GM12874 (cell line): ENCODE data around the gene PTPRA.

Source experiments
- TF ChIP-seq, protein P1 (sequence below): IDR thresholded peaks from 2 replicates; pipeline ENCODE4 v1.5.1; 2011; ENCODE audit warnings: low read depth, mild to moderate bottlenecking, control low read depth, low read length, moderate library complexity; ENCODE audit not compliant: insufficient read depth

Gene PTPRA

DNA sequence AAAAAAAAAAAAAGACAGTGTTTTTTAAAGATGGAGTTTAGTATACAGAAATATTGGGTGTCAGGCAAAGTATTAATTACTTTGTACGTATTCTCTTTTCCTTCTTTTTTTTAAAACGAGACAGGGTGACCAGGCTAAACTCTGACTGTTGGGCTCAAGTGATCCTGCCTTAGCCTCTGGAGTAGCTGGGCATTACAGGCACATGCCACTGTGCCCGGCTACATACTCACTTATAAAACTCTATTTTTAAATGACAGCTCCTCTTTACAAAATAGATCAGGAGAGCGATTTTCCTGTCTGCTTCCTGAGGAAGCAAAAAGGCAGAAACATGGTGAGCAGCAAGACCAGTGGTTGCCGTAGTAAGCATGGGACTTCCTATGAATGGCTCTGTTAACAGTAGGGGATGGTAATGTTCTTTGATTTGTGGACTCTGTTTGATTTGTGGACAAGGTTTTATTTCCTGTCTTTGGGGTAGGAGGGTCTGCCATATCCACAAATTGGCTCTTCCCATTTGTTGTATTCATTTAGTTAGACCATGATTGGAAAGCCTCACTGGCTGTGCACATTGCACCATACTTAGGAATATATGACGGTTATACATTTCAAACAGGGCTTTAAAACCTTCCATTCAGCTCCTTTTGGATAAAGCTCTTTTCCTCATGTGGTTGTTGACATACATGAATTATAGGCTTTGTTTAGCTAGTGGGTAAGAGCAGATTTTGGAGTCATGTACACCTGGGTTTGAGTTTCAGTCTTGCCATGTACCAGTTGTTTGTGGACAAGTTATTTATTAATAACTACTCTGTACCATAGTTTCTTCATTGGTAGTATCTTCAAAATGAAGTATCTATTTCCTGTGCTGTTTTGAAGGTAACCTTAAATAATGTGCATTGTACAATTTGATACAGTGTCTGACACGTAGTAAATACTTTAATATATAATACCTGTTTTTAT, 45.1 kb downstream of the PTPRA start:
- TF ChIP-seq, protein P1, sequence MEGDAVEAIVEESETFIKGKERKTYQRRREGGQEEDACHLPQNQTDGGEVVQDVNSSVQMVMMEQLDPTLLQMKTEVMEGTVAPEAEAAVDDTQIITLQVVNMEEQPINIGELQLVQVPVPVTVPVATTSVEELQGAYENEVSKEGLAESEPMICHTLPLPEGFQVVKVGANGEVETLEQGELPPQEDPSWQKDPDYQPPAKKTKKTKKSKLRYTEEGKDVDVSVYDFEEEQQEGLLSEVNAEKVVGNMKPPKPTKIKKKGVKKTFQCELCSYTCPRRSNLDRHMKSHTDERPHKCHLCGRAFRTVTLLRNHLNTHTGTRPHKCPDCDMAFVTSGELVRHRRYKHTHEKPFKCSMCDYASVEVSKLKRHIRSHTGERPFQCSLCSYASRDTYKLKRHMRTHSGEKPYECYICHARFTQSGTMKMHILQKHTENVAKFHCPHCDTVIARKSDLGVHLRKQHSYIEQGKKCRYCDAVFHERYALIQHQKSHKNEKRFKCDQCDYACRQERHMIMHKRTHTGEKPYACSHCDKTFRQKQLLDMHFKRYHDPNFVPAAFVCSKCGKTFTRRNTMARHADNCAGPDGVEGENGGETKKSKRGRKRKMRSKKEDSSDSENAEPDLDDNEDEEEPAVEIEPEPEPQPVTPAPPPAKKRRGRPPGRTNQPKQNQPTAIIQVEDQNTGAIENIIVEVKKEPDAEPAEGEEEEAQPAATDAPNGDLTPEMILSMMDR: no peak

- TF ChIP-seq, protein P1: no peak
Observed at GRCh38 chr20:2919518-2920245, 46.4 kb downstream of the PTPRA start.

- TF ChIP-seq, protein P1: no peak
Observed at GRCh38 chr20:2920473-2920872, 47.2 kb downstream of the PTPRA start.

DNA sequence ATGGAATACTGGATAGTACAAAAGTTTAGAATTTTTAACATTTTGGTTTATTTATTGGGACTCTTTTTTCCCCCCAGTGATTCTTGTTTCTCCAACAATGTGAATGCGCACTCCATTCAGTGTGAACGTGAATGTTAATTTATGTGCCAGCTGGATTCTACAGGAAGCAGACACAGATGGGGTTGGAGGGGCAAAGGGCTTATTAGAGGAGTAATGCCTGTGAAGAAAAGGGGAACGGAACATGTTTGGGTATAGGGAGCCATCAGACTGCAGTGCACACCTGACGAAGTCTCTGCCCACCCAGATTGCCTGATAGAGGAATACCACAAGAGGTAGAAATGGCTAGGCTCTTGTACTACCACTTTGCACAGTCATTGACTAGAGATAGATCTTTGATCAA, 48.2 kb downstream of the PTPRA start:
- TF ChIP-seq, protein P1: no peak

- TF ChIP-seq, protein P1: no peak
Observed at GRCh38 chr20:2922957-2923356, 49.7 kb downstream of the PTPRA start.

DNA sequence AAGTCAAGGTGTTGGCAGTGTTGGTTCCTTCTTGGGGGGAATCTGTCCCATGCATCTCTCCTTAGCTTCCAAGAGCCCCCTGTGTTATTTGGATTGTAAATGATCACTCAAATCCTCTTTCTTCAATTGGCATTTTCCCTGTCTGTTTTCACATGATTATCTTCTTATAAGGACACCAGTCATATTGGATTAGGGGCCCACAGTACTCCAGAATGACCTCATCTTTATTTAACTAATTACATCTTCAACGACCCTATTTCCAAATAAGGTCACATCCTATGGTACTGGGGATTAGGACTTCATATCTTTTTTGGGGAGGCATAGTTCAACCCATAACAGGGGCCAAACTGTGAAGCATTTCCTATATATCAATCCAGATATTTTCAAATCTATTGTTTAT, 57.3 kb downstream of the PTPRA start:
- TF ChIP-seq, protein P1: no peak

DNA sequence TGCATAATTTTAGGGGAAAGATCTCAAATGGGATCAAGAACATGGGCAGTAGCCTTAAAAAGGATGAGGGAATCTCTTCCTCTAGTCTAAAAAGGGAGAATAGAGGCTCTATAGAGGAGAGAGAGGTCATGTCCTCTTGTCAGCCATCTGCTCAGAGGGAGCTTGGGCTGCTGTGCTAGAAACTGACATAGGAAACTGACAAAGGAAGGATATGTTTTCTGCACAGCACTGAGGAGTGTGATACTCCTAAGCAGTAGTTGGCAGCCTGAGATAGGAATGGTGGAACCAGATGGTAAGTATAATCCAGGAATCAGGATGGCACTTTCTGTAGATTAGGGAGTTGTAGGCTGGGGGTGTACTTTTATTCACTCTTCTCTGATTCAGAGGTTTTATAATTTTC, 59.2 kb downstream of the PTPRA start:
- TF ChIP-seq, protein P1: no peak
